NT2/D1 (cell line): ENCODE measurements around the gene IRF3.

Experiments
- DNase-seq: peaks from one replicate; pipeline ENCODE4 v3.0.0-alpha.2; 2011; ENCODE audit warnings: low read depth, low spot score
- H3K27me3 ChIP-seq: 2 replicates; pipeline ENCODE4 v1.6.0; 2011; ENCODE audit warnings: mild to moderate bottlenecking; ENCODE audit not compliant: insufficient read length, insufficient read depth
- H3K36me3 ChIP-seq: 2 replicates; pipeline ENCODE4 v1.6.1; 2011; ENCODE audit warnings: mild to moderate bottlenecking, low read length, mixed read lengths; ENCODE audit not compliant: insufficient read depth, insufficient read length
- H3K4me1 ChIP-seq: 2 replicates; pipeline ENCODE4 v1.5.1; 2011; ENCODE audit not compliant: insufficient read depth, insufficient read length
- H3K4me3 ChIP-seq: 2 replicates; pipeline ENCODE4 v1.5.1; 2011; ENCODE audit warnings: low read depth; ENCODE audit not compliant: insufficient read length
- H3K9ac ChIP-seq: 2 replicates; pipeline ENCODE4 v1.6.0; 2011; ENCODE audit warnings: low read depth; ENCODE audit not compliant: insufficient read length
- H3K9me3 ChIP-seq: 2 replicates; pipeline ENCODE4 v1.5.1; 2011; ENCODE audit warnings: mild to moderate bottlenecking, low read length; ENCODE audit not compliant: insufficient read depth
- SUZ12 ChIP-seq: IDR thresholded peaks from 2 replicates; pipeline ENCODE4 v1.6.1; 2011; ENCODE audit not compliant: insufficient read length, insufficient read depth; ENCODE audit errors: extremely low read depth
- YY1 ChIP-seq: IDR thresholded peaks from 2 replicates; pipeline ENCODE4 v1.6.1; 2011; ENCODE audit not compliant: insufficient read length, insufficient read depth
- ZNF274 ChIP-seq: IDR thresholded peaks from 2 replicates; pipeline ENCODE4 v1.6.1; 2011; ENCODE audit warnings: mild to moderate bottlenecking, low read depth, low read length

The IRF3 gene

DNA sequence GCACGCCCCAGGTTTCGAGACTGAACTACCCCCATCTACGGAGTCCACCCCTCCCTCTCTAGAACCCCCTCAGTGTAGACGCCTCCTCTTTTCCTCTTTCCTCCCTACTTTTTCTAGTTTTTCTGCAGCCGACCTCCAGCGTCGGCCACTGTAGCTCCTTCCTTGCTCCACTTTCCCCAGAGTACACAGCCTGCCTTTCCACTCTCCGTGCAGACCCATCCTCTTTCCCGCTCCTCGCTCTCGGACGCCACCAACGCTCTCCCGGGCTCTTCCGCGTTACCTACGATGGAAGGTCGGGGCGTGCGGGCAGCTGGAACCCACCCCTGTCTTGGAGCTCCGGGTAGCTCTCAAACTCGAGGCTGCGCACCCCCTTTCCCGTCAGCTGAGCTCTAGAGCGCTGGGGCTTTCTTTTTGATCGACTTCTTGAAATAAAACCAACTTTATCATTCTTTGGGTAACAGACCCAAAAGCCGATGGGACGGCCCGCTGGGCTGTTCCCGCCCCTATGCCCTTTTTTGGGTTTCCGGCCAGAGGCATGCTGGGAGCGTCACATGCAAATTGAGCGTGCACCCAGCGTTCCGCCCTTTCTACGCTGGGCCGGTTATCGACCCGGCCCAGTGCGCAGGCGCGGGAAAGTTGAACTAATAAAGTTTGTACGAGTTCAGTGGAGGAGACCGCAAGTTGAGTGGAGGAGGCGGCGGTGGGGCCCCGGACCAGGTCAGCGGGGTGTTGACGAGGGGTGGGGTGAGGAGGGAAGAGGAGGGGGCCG, at the start of gene IRF3, which contains the start of gene BCL2L12:
TSS of gene IRF3 (minus strand) at position 507 of the 769 bp plus-strand sequence. CDS start 1,019 bp downstream, outside the sequence.
TSS of gene BCL2L12 (plus strand) at position 583 of the 769 bp plus-strand sequence. CDS start 760 bp downstream, outside the sequence.
- Histone ChIP-seq H3K4me1 (peaks cover 4% of the 10 kb centered on the region), H3K27me3 (no peaks in the 10 kb centered on the region), H3K4me3 (peak within 1 kb of the TSS; percentile 88), H3K36me3 (peaks cover 58% of the 10 kb centered on the region), H3K9ac (peak within 1 kb of the TSS; percentile 97), H3K9me3 (no peaks in the 10 kb centered on the region)
- DNase-seq = peak; percentile 80
- TF ChIP-seq YY1 = no peak
- no peak for TF ChIP-seq ZNF274
- no peak for TF ChIP-seq SUZ12

DNA sequence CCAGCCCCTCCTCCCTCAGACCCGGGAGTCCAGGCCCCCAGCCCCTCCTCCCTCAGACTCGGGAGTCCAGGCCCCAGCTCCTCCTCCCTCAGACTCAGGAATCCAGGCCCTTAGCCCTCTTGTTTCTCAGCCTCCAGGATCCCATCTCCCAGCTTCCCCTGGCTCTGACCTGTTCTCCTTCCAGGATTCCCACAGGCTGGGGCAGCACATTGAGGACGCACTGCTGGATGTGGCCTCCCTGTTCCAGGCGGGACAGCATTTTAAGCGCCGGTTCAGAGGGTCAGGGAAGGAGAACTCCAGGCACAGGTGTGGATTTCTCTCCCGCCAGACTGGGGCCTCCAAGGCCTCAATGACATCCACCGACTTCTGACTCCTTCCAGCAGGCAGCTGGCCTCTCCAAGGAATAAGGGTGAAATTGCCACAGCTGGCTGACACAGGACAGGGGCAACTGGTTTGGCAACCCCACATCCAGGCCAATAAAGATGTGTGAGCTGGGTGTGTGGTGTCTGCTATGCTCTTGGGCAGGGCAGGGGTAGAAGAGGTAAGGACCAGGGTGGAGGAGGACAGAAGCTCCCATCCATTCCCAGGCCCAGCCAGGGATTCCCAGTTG, 47.7 kb upstream of the IRF3 start:
- H3K9ac ChIP-seq = peak overlapping the region; percentile 33
- TF ChIP-seq SUZ12 (no peak), ZNF274 (no peak), YY1 (no peak)
- H3K36me3 ChIP-seq = peaks cover 4% of the 10 kb centered on the region
- DNase-seq = no peak
- H3K4me3 ChIP-seq = no peak overlapping the region
- no peaks in the 10 kb centered on the region for H3K9me3 ChIP-seq
- no peaks in the 10 kb centered on the region for H3K4me1 ChIP-seq
- H3K27me3 ChIP-seq = no peaks in the 10 kb centered on the region

GRCh38 chr19:49712397-49712859, 46.8 kb upstream of the IRF3 start:
- no peak for DNase-seq
- Histone ChIP-seq H3K9me3 (no peaks in the 10 kb centered on the region), H3K9ac (peak overlapping the region; percentile 61), H3K27me3 (no peaks in the 10 kb centered on the region), H3K4me1 (no peaks in the 10 kb centered on the region), H3K36me3 (peaks cover 4% of the 10 kb centered on the region), H3K4me3 (no peak overlapping the region)
- no peak for TF ChIP-seq YY1
- no peak for TF ChIP-seq ZNF274
- TF ChIP-seq SUZ12 = no peak

DNA sequence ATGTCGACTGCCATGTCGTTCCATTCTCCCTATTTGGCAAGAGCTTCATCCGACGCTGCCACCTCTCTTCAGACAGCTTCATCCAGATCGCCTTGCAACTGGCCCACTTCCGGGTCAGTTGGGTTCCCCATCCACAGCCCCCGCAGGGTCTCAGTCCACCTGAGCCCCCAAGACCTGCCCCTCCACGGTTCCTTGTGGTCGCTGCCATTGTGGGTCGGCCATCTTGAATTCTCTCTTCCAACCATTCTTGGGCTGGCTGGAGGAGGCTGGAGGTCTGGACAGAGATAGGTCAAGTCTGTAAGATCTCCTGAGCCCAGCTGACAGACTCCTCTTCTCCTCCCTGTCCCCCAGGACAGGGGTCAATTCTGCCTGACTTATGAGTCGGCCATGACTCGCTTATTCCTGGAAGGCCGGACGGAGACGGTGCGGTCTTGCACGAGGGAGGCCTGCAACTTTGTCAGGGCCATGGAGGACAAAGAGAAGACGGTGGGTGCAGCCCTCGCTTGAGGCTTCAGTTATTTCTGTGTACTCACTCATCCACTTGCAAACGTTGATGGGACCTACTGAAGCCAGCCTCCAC, 44.8 kb upstream of the IRF3 start:
- no peaks in the 10 kb centered on the region for H3K27me3 ChIP-seq
- no peaks in the 10 kb centered on the region for H3K9me3 ChIP-seq
- no peak for TF ChIP-seq SUZ12
- TF ChIP-seq YY1 = no peak
- TF ChIP-seq ZNF274 = no peak
- peaks cover 4% of the 10 kb centered on the region for H3K36me3 ChIP-seq
- no peak overlapping the region for H3K9ac ChIP-seq
- no peaks in the 10 kb centered on the region for H3K4me1 ChIP-seq
- DNase-seq = no peak
- no peak overlapping the region for H3K4me3 ChIP-seq

DNA sequence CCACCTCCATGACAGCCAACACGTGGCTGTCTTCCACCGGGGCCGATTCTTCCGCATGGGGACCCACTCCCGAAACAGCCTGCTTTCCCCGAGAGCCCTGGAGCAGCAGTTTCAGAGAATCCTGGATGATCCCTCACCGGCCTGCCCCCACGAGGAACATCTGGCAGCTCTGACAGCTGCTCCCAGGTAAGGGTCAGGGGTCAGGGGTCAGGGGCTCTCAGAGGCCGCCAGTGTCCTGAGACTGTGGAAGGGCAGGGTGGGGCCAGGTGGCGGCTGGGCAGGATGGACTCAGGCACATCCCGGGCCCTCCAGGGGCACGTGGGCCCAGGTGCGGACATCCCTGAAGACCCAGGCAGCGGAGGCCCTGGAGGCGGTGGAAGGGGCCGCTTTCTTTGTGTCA, 40.3 kb upstream of the IRF3 start:
- Histone ChIP-seq H3K9me3 (no peaks in the 10 kb centered on the region), H3K4me1 (no peaks in the 10 kb centered on the region), H3K9ac (no peak overlapping the region), H3K4me3 (no peak overlapping the region), H3K36me3 (no peaks in the 10 kb centered on the region), H3K27me3 (no peaks in the 10 kb centered on the region)
- no peak for DNase-seq
- TF ChIP-seq SUZ12 = no peak
- no peak for TF ChIP-seq ZNF274
- TF ChIP-seq YY1 = no peak

GRCh38 chr19:49704888-49705642, 39.4 kb upstream of the IRF3 start:
- DNase-seq = no peak
- H3K27me3 ChIP-seq = no peaks in the 10 kb centered on the region
- peaks cover 3% of the 10 kb centered on the region for H3K4me1 ChIP-seq
- no peak overlapping the region for H3K4me3 ChIP-seq
- H3K9me3 ChIP-seq = no peaks in the 10 kb centered on the region
- H3K9ac ChIP-seq = no peak overlapping the region
- H3K36me3 ChIP-seq = no peaks in the 10 kb centered on the region
- no peak for TF ChIP-seq SUZ12
- no peak for TF ChIP-seq YY1
- no peak for TF ChIP-seq ZNF274
